ENCODE data around the gene PEMT.
A peak's percentile ranks its signal among the peaks of the same experiment; 100 is the strongest.

The PEMT gene

GRCh38 chr17:17569691-17570090 lies 21.8 kb downstream of the PEMT start:
- no peak overlapping the region for H3K4me3 ChIP-seq (ENCODE audit: low read depth, low read length)
- TF ChIP-seq CTCF (conservative IDR thresholded peaks at IDR 0.05; ENCODE audit: low read depth, low read length) = no peak
- DNase-seq (ENCODE audit: low read depth) = no peak

- no peak overlapping the region for H3K4me3 ChIP-seq (ENCODE audit: low read depth, low read length)
- peak; percentile 89 for TF ChIP-seq CTCF (conservative IDR thresholded peaks at IDR 0.05; ENCODE audit: low read depth, low read length)
- DNase-seq (ENCODE audit: low read depth) = peak; percentile 60
Observed at GRCh38 chr17:17568772-17569195, 22.7 kb downstream of the PEMT start.

GRCh38 chr17:17567631-17568030 lies 23.9 kb downstream of the PEMT start:
- peak; percentile 7 for DNase-seq (ENCODE audit: low read depth)
- H3K4me3 ChIP-seq (ENCODE audit: low read depth, low read length) = no peak overlapping the region
- no peak for TF ChIP-seq CTCF (conservative IDR thresholded peaks at IDR 0.05; ENCODE audit: low read depth, low read length)

GRCh38 chr17:17566896-17567513 lies 24.5 kb downstream of the PEMT start:
- H3K4me3 ChIP-seq (ENCODE audit: low read depth, low read length) = no peak overlapping the region
- TF ChIP-seq CTCF (conservative IDR thresholded peaks at IDR 0.05; ENCODE audit: low read depth, low read length) = no peak
- DNase-seq (ENCODE audit: low read depth) = no peak

- no peak for TF ChIP-seq CTCF (conservative IDR thresholded peaks at IDR 0.05; ENCODE audit: low read depth, low read length)
- DNase-seq (ENCODE audit: low read depth) = peak; percentile 15
- H3K4me3 ChIP-seq (ENCODE audit: low read depth, low read length) = no peak overlapping the region
Observed at GRCh38 chr17:17565471-17566339, 25.8 kb downstream of the PEMT start.

GRCh38 chr17:17564896-17565295 lies 26.6 kb downstream of the PEMT start:
- no peak overlapping the region for H3K4me3 ChIP-seq (ENCODE audit: low read depth, low read length)
- DNase-seq (ENCODE audit: low read depth) = no peak
- no peak for TF ChIP-seq CTCF (conservative IDR thresholded peaks at IDR 0.05; ENCODE audit: low read depth, low read length)
